Measurements from ENCODE around the gene RTN4RL1.

RTN4RL1 gene

GRCh38 chr17:1948517-1948825, 76.7 kb downstream of the RTN4RL1 start:
- no peak for DNase-seq (ENCODE audit: low read depth in 2 of 2)

DNA sequence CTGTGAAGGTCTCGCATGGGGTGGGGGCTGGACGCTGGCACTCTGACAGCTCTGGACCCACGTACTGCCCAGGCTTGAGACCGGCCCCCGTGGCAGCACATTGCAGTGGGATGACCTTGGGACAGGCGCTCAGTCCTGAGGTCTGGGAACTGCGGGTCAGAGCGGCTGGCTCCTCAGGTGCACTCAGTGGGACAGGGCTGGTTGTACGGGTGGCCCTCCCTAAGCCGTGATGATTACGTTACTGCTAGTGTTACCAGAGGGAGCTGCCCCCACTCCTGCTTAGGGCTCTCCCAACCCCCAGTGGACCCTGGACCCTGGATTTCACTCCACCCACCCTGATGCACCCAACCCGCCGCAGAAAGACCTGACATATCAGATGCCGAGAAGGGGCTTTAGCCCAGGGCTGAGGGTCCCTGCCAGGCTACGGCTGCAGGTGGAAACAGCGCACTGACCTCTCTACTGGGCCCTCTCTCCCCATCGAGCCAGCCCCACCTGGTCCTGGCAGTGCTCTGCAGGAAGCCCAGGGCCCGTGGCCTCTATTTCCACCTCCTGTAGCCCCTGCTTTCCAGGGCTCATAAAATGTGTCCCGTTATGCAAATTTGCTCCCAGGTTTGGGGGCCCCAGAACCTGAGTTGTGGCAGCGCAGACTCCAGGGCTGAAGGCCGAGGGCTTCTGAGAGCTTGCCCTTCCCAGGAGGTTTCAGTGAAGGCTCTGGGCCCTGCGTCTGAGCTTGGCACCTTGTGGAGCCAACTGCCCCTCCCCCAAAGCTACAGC, 77.2 kb downstream of the RTN4RL1 start:
- DNase-seq (ENCODE audit: low read depth in 2 of 2) = no peak

DNA sequence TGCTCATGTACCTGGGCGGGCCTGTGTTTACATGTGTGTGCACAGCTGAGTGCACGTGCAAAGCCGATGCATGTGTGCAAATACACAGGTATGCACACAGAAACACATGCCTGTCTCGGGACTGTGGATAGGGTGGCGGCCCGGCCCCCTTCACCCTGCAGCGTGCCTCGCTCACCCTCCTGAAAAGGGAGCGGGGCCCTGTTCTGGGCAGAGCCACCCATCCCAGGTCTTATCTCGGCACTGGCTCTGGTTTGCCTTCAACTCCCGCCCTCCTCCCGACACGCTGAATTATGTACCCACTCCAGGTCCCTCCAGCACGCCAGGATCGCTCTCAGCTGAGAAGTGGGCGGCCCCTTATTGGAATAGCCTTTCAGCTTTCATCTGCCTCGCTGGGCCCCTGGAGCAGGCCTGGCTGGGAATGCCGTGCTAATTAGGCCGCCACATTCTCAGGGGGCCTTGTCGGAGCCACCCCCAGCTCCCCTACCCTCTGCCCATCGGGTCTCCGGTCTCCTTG, 77.8 kb downstream of the RTN4RL1 start:
- DNase-seq (ENCODE audit: low read depth in 2 of 2) = no peak

GRCh38 chr17:1946021-1946932, 78.9 kb downstream of the RTN4RL1 start:
- DNase-seq (ENCODE audit: low read depth in 2 of 2) = no peak

DNA sequence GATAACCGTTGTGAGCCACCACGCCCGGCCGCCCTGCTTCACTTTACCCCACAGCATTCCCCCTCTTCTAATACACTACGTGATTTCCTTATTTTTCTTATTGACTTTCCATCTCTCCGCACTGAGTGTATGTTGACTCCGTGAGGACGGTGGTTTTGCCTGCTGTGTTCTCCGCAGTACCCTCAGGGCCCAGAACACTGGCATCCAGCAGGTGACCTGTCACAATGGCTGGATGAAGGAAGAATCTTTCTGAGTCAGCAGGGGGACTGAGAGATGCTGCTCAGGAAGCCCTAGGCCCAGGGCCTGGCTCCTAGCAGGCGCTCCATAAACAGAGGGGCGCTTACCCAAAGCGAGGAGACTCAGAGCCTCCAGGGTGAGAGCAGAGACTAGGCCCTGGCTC, 79.5 kb downstream of the RTN4RL1 start:
- no peak for DNase-seq (ENCODE audit: low read depth in 2 of 2)

DNA sequence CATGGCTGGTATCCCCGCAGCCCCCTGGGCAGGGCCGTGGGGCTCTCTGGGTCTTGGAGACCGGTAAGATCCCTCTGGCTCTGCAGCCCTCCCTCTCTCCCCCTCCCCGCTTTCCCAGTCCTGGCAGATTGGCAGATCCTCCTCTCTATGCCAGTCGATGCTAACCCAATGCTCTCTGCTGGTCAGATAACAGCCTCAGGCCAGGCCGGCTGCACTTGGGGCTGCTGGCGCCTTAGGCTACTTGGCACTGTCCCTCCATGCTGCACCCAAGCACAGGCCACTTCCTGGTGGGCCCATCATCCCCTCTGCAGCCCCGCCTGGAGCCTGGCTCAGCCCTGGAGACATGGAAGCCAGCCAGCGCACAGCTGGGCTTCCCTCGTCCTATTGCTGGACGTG, 81.7 kb downstream of the RTN4RL1 start:
- no peak for DNase-seq (ENCODE audit: low read depth in 2 of 2)

DNA sequence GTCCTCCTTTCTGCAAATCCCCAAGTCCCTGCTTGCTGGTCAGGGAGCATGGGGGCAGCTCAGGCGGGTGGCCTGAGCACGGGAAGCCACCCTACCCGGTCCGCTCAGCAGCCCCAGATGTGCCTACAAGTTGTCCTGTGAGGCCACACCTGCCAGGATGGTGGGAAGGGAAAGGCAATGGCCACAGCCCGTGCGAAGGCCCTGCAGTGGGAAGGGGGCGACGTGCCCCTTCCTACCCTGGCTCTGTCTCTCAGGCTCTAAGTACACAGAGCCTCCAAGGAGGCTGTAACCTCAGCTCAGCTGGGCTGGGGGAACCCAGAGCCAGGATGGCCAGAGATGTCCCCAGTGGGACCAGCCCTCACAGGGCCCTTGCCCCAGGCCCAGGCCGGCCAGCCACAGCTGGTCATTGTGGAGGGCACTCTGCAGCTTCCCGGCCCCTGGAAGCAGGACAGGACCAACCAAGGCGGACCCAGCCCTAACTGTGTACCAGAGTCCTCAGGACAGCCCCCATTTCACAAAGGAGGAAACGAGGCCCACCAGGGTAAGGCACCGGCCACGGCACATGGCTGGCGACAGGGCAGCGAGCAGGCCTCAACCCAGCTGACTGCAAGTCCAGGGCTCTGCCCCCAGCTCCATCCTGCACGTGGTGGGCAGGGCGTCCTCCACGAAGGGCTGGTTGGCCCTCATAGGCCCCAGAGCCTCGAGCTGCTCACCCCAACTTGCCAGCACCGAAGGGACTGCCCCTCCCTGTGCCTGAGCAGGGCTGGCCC, 82.3 kb downstream of the RTN4RL1 start:
- no peak for DNase-seq (ENCODE audit: low read depth in 2 of 2)

GRCh38 chr17:1942066-1942365, 83.1 kb downstream of the RTN4RL1 start:
- DNase-seq (ENCODE audit: low read depth in 2 of 2) = no peak

GRCh38 chr17:1941272-1942065, 83.7 kb downstream of the RTN4RL1 start:
- no peak for DNase-seq (ENCODE audit: low read depth in 2 of 2)

DNA sequence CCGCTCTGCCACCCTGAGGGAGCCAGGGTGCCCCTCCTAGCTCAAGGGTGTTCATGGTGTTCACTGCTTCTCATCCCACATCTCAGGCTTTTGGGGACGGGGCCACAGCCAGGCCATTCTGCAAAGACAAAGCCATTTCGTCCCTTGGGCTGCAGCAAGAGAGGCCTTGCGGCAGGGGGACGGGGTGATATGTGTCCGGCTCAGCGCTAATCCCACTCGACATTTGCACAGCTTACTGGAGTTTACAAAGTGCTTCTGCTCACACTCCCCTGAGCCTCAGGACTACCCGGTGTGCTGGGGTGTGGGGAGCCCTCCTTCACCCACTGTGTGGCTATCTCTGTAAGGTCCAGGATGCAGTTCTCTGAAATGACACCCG, 84.3 kb downstream of the RTN4RL1 start:
- DNase-seq (ENCODE audit: low read depth in 2 of 2) = no peak

DNA sequence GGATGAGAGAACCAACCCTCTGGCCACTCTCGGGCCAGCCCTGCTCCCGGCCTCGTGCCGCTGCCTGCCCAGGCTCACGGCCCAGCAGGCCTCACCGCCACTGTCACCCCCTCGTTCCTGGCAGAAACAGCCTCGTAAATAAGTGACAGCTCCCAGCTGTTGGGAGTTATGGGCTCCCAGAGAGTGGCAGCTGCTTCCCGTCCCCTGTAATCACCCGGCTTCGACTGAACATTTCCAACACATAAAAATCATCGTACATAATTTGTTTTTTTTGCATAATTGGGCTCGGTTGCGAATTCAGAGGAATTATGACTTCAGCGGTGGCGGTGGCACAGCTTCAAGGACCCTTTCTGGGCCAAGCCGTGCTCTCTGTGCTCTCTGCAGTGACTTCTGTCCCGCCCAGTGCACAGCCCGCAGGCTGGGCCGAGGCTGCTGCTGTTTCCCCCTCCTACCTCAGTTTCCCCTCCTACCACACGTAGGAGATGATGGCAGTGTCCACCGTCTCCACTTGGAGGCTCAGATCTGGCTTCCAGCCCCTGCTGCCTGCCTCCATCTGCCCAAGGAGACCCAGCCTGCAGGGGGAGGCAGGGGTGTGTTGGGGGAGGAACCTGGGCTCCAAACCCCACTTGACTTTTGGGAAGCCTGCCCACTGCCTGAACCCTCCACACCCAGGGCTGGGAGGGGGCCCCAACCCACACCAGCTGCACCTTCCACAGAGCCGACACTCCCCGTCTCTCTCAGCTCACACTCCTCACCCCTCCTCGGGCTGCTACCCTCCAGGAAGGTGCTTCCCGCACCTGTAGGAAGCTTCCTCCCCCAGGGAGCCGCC, 84.9 kb downstream of the RTN4RL1 start:
- DNase-seq (ENCODE audit: low read depth in 2 of 2) = no peak

DNA sequence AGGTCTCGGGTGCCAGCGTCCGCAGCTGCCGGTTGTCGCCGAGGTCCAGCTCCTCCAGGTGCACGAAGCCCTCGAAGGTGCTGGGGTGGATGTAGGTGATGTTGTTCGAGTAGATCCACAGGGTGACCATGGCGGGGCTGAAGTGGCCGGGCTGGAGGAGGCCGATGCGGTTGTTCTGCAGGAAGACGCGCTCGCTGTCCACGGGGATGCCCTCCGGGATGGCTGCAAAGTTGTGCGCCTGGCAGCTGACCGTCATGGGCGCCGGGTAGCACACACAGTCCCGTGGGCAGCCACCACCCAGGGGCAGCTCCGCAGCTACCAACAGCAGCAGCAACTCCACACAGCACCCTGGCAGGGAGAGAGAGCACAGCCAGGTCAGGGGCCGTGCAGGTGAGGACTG, 87.7 kb downstream of the RTN4RL1 start:
- DNase-seq (ENCODE audit: low read depth in 2 of 2) = no peak

DNA sequence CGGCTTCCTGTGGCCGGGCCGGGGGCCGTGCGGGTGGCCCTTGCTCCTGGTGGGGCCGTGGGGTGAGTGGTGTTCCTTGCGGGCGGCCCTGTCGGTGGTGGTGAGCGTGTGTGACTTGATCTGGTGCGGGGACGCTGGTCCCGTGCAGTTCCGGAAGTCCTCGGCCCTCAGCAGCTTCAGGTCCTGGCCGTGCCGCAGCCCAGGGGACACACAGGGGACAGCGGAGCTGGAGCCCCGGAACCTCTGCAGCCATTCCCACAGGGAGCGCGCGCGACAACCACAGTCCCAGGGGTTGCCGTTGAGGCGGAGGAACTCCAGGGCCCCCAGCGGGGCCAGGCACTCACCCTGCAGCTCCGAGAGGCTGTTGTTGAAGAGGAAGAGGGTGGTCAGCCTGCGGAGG, 88.4 kb downstream of the RTN4RL1 start:
- no peak for DNase-seq (ENCODE audit: low read depth in 2 of 2)

- no peak for DNase-seq (ENCODE audit: low read depth in 2 of 2)
These were observed 90.2 kb downstream of the RTN4RL1 start for GRCh38 chr17:1934901-1935300.

DNA sequence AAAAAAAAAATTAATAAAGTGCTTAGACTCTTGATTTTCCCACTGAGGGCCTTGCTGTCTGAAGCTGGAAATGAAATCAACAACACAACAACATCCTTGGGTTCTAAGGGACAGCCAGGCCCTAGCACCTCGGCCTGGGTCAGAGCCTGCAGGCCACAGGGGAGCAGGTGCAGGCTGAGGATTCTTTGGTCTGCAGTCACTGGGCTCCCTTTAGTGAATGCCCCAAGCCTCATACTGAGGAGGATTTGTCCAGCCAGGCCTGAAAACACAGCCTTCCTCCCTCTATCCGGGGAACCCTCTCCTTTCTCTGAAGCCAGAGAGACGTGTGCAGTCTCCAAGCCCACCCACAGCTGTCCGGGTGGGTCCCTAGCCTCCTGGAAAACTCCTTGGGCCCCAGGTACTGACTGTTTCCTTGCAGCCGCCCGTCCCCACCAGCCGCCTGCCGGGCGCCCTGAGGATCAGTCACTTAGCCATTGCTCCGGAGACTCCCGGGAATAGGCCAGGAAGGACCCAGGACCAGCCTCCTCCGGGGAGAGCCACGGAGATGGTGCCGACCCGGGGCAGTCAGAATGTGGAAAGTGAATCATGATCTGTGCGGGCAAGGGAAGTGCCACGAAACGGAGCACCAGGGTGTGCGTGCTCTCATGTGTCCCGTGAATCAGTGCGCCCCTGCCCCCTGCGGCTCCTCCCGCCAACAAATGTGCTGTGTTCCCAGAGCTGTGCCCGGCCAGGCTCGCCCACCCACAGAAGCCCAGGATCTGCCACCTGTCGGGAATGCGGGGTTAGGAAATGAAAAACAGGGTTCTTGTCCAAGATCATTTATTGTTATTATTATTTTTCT, 91.0 kb downstream of the RTN4RL1 start:
- no peak for DNase-seq (ENCODE audit: low read depth in 2 of 2)

- DNase-seq (ENCODE audit: low read depth in 2 of 2) = no peak
These were observed 93.1 kb downstream of the RTN4RL1 start for GRCh38 chr17:1931844-1932579.

GRCh38 chr17:1930337-1930645, 94.8 kb downstream of the RTN4RL1 start:
- no peak for DNase-seq (ENCODE audit: low read depth in 2 of 2)

- DNase-seq (ENCODE audit: low read depth in 2 of 2) = no peak
These were observed 96.2 kb downstream of the RTN4RL1 start for GRCh38 chr17:1928976-1929375.

DNA sequence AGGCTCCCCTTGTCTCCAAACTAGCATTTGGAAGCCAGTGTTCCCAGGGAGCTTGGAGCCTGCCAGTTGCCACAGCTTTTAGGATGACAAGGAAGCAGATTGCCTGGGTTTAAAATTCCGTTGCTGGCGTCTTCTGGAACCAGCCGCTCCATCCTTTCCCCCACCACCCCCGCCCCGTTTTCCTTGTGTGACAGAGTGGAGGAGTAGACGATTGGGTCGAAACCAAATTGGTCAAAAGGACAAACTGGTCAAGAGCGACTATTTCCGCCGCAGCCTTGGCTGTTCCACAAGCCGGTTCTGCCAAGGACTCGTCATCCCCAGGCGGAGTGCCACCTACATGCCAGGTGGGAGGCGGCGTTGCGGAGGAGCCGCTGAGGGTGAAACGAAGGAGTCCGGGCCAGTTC, 104.2 kb downstream of the RTN4RL1 start:
- DNase-seq (ENCODE audit: low read depth in 2 of 2) = no peak

Measured in stimulated activated CD4-positive, alpha-beta T cell treated with anti-CD3 and anti-CD28 coated beads, Interleukin-15, amount 100 ng/mL, for 48 hours (primary cell).